CD4-positive, alpha-beta memory T cell (primary cell): ENCODE measurements around the gene DEPP1. TPM values are rescaled to one million over a fixed set of nuclear protein-coding genes. Genes with fewer than 3 reads are reported as not detected.
"Not testable (repeated sequence)": the region's sequence is repeated elsewhere in the genome, so short reads cannot be mapped to it uniquely, and the experiment has no call there.

ENCODE experiments used
- CTCF ChIA-PET: fragments of 350-600 bp; sonication (Branson Sonifier 250); formaldehyde crosslinking; loops from one replicate; lab custom pipeline; 2021; ENCODE audit warnings: inconsistent platforms; ENCODE audit not compliant: partially characterized antibody; lab: Charles Lee
- POLR2A ChIA-PET: fragments of 350-600 bp; sonication (Branson Sonifier 250); formaldehyde crosslinking; loops from one replicate; lab custom pipeline; 2021; ENCODE audit not compliant: partially characterized antibody; lab: Charles Lee
- DNase-seq, 5 donors: peaks; one replicate each; pipeline versions ENCODE4 v3.0.0 to v3.0.0-alpha.2; 2020 to 2022; ENCODE audit warnings: mixed read lengths in 1 of 5
- H3K27ac ChIP-seq: one replicate; pipeline ENCODE4 v1.7.0; 2013; ENCODE audit warnings: low read depth, low read length
- H3K27me3 ChIP-seq: 2 replicates; pipeline ENCODE4 v1.7.0; 2013; ENCODE audit warnings: mild to moderate bottlenecking, low read length, moderate library complexity; ENCODE audit not compliant: insufficient read depth
- H3K36me3 ChIP-seq: 2 replicates; pipeline ENCODE4 v1.7.0; 2013; ENCODE audit warnings: mild to moderate bottlenecking, low read length, moderate library complexity; ENCODE audit not compliant: insufficient read depth
- H3K4me1 ChIP-seq: 2 replicates; pipeline ENCODE4 v1.7.0; 2013; ENCODE audit warnings: mild to moderate bottlenecking, low read length, moderate library complexity; ENCODE audit not compliant: insufficient read depth
- H3K4me3 ChIP-seq, 2 donors: one replicate each; pipeline ENCODE4 v1.7.0; 2013; ENCODE audit warnings: low read length in 2 of 2, mild to moderate bottlenecking in 1 of 2
- H3K9me3 ChIP-seq, 2 donors: one replicate each; pipeline ENCODE4 v1.7.0; 2013; ENCODE audit warnings: low read length in 2 of 2, control low read depth in 1 of 2; ENCODE audit not compliant: control insufficient read depth in 1 of 2
- H3K27ac Mint-ChIP-seq, 7 donors: one replicate each; pipeline ENCODE4 v1.8.0; 2020 to 2021; ENCODE audit warnings: mixed read lengths in 7 of 7, mild to moderate bottlenecking in 6 of 7, inconsistent platforms in 3 of 7, moderate library complexity in 3 of 7
- H3K27me3 Mint-ChIP-seq, 2 donors: one replicate each; pipeline ENCODE4 v1.8.0; 2020 to 2021; ENCODE audit warnings: mixed read lengths in 2 of 2
- H3K36me3 Mint-ChIP-seq, 2 donors: one replicate each; pipeline ENCODE4 v1.8.0; 2020 to 2021; ENCODE audit warnings: mixed read lengths in 2 of 2, inconsistent platforms in 1 of 2, mild to moderate bottlenecking in 1 of 2
- H3K4me1 Mint-ChIP-seq, 4 donors: one replicate each; pipeline ENCODE4 v1.8.0; 2020 to 2021; ENCODE audit warnings: mixed read lengths in 4 of 4, mild to moderate bottlenecking in 1 of 4
- H3K4me3 Mint-ChIP-seq, 8 donors: one replicate each; pipeline ENCODE4 v1.8.0; 2020 to 2021; ENCODE audit warnings: mixed read lengths in 8 of 8, mild to moderate bottlenecking in 7 of 8, moderate library complexity in 6 of 8, inconsistent platforms in 3 of 8
- H3K9me3 Mint-ChIP-seq, 8 donors: one replicate each; pipeline ENCODE4 v1.8.0; 2020 to 2021; ENCODE audit warnings: mixed read lengths in 8 of 8, mild to moderate bottlenecking in 5 of 8, inconsistent platforms in 3 of 8, moderate library complexity in 1 of 8
- intact Hi-C: fragments of 100-400 bp; cut with micrococcal nuclease; formaldehyde crosslinking; loops from one replicate; pipeline ENCODE4 v1.15.1; 2023
- polyA plus RNA-seq, 2 donors: library from polyadenylated mRNA; unstranded; fragments of 300-500 nt; fragmentation: Illumina TruSeq; gene quantifications; one replicate each; pipeline ENCODE4 v1.2.3, GENCODE V29; 2021
- total RNA-seq, 2 experiments: library from RNA; stranded (reverse); gene quantifications; one replicate each; pipeline ENCODE4 v1.2.3, GENCODE V29; 2021

The DEPP1 gene, protein sequence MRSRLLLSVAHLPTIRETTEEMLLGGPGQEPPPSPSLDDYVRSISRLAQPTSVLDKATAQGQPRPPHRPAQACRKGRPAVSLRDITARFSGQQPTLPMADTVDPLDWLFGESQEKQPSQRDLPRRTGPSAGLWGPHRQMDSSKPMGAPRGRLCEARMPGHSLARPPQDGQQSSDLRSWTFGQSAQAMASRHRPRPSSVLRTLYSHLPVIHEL
- total RNA-seq (not detected), polyA plus RNA-seq (not detected)

GRCh38 chr10:44978570-44979280, at the start of gene DEPP1:
TSS of gene DEPP1 (minus strand) at chr10:44978809. CDS start at chr10:44978030, 779 bp downstream.
- no peak for DNase-seq
- Mint-ChIP-seq H3K9me3 (no peaks in the 10 kb centered on the region), H3K4me1 (peaks cover 0 to 9% (median 3%) of the 10 kb centered on the region in 4 donors), H3K27me3 (no peaks in the 10 kb centered on the region), H3K27ac (peak within 1 kb of the TSS in 1 of 7 donors; percentile 15), H3K4me3 (no peak within 1 kb of the TSS), H3K36me3 (no peaks in the 10 kb centered on the region)
- H3K9me3 ChIP-seq: no peaks in the 10 kb centered on the region
- H3K27me3 ChIP-seq: no peaks in the 10 kb centered on the region
- peaks cover 13% of the 10 kb centered on the region for H3K4me1 ChIP-seq
- CTCF ChIA-PET: interaction anchor here (1.0 to 2.5 kb wide), 3 partner anchors 21 to 46 kb away, joined by 3 to 25 read pairs (median 4); no protein-coding TSS in a partner anchor
- H3K4me3 ChIP-seq: no peak within 1 kb of the TSS
- intact Hi-C loops: loop anchor here (10.0 kb wide), 1 partner anchor 114 kb away; no protein-coding TSS in a partner anchor
- POLR2A ChIA-PET: no interaction called here
- no peak within 1 kb of the TSS for H3K27ac ChIP-seq
- no peaks in the 10 kb centered on the region for H3K36me3 ChIP-seq

- Histone ChIP-seq H3K27ac (no peak overlapping the region), H3K27me3 (no peaks in the 10 kb centered on the region), H3K36me3 (no peaks in the 10 kb centered on the region), H3K9me3 (no peaks in the 10 kb centered on the region), H3K4me1 (no peaks in the 10 kb centered on the region), H3K4me3 (no peak overlapping the region)
- Mint-ChIP-seq H3K4me1 (no peaks in the 10 kb centered on the region), H3K4me3 (no peak overlapping the region), H3K27me3 (no peaks in the 10 kb centered on the region), H3K27ac (no peak overlapping the region), H3K9me3 (peaks cover 0 to 24% (median 9%) of the 10 kb centered on the region in 8 donors), H3K36me3 (peaks cover 0 to 4% of the 10 kb centered on the region in 2 donors)
- intact Hi-C loops: no loop called here
- ChIA-PET POLR2A (no interaction called here), CTCF (no interaction called here)
- no peak for DNase-seq
These were observed 44.8 kb upstream of the DEPP1 start for GRCh38 chr10:45023426-45023825.

- no peaks in the 10 kb centered on the region for H3K9me3 ChIP-seq
- H3K27me3 ChIP-seq: no peaks in the 10 kb centered on the region
- ChIA-PET CTCF (no interaction called here), POLR2A (no interaction called here)
- peaks cover 0 to 4% of the 10 kb centered on the region in 2 donors for H3K36me3 Mint-ChIP-seq
- H3K27me3 Mint-ChIP-seq: peaks cover 1 to 3% of the 10 kb centered on the region in 2 donors
- no peaks in the 10 kb centered on the region for H3K36me3 ChIP-seq
- H3K4me3 Mint-ChIP-seq: no peak overlapping the region
- no peaks in the 10 kb centered on the region for H3K4me1 ChIP-seq
- intact Hi-C loops: no loop called here
- no peak for DNase-seq
- no peak overlapping the region for H3K4me3 ChIP-seq
- H3K4me1 Mint-ChIP-seq: no peaks in the 10 kb centered on the region
- H3K27ac Mint-ChIP-seq: no peak overlapping the region
- no peak overlapping the region for H3K27ac ChIP-seq
- H3K9me3 Mint-ChIP-seq: peaks cover 0 to 2% (median 0%) of the 10 kb centered on the region in 8 donors
These were observed 37.0 kb upstream of the DEPP1 start for GRCh38 chr10:45015590-45015989.

DNA sequence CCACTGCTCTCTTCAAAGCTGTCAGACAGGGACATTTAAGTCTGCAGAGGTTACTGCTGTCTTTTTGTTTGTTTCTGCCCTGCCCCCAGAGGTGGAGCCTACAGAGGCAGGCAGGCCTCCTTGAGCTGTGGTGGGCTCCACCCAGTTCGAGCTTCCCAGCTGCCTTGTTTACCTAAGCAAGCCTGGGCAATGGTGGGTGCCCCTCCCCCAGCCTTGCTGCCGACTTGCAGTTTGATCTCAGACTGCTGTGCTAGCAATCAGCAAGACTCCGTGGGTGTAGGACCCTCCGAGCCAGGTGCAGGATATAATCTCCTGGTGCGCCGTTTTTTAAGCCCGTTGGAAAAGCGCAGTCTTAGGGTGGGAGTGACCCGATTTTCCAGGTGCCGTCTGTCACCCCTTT, 35.9 kb upstream of the DEPP1 start:
- CTCF ChIA-PET, H3K27me3 Mint-ChIP-seq, H3K27me3 ChIP-seq, H3K4me3 Mint-ChIP-seq, H3K4me1 ChIP-seq, H3K36me3 ChIP-seq, H3K27ac ChIP-seq, H3K9me3 ChIP-seq, H3K27ac Mint-ChIP-seq, H3K36me3 Mint-ChIP-seq, DNase-seq, H3K4me3 ChIP-seq, H3K9me3 Mint-ChIP-seq, intact Hi-C loops, POLR2A ChIA-PET, H3K4me1 Mint-ChIP-seq: not testable (repeated sequence)

GRCh38 chr10:45008524-45009161, 30.0 kb upstream of the DEPP1 start:
- intact Hi-C loops: loop anchor here (10.0 kb wide), 1 partner anchor 226 kb away; no protein-coding TSS in a partner anchor
- CTCF ChIA-PET: interaction anchor here (1.2 to 1.8 kb wide), 3 partner anchors 9 to 13 kb away, joined by 3 to 5 read pairs (median 4); no protein-coding TSS in a partner anchor
- no peak overlapping the region for H3K4me3 Mint-ChIP-seq

DNA sequence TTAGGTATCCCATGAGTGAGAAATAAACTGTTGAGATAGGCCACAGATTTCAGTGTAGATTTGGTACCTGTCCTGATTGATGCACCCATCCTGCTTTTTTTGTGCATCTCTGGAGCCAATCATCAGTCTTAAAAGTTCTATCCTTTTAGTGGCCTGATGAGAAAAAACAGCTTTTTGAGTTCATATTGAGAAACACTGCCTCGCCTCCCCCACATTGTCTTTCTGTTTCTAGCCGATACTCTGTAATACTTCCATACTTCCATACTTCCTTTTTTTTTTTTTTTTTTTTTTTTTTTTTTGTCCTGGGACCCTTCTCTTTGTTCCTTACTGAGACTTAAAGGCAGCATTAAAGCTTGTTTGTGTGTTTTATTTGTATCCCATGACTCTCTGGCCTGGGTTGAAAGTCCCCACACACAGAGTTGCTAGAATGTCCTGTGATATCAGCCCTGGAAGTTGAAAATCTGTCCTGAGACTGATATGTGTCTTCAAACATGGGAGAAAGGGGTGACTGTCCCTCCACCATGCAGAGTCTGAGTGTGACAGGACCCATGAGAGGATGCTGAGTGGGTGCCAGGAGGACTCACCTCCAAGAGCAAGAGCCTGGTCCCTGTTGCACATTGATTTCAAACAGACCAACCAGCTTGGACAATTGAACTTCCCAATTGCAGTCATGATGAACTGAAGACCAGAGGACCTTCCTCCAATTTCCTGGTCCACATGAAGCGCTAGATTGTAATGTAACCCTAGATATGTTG, 27.8 kb upstream of the DEPP1 start:
- Histone ChIP-seq H3K9me3 (no peaks in the 10 kb centered on the region), H3K27me3 (no peaks in the 10 kb centered on the region), H3K36me3 (no peaks in the 10 kb centered on the region), H3K4me3 (no peak overlapping the region), H3K4me1 (peaks cover 14% of the 10 kb centered on the region), H3K27ac (no peak overlapping the region)
- Mint-ChIP-seq H3K27ac (no peak overlapping the region), H3K27me3 (no peaks in the 10 kb centered on the region), H3K36me3 (peaks cover 24 to 34% of the 10 kb centered on the region in 2 donors), H3K4me1 (peaks cover 11 to 28% (median 20%) of the 10 kb centered on the region in 4 donors), H3K4me3 (no peak overlapping the region), H3K9me3 (peaks cover 0 to 12% (median 6%) of the 10 kb centered on the region in 8 donors)
- ChIA-PET CTCF (no interaction called here), POLR2A (no interaction called here)
- no peak for DNase-seq
- intact Hi-C loops: loop anchor here (10.0 kb wide), 1 partner anchor 228 kb away; no protein-coding TSS in a partner anchor

More at GRCh38 chr10:45008524-45009161, 30.0 kb upstream of the DEPP1 start:
- H3K9me3 ChIP-seq: no peaks in the 10 kb centered on the region
- Mint-ChIP-seq H3K36me3 (peaks cover 15 to 22% of the 10 kb centered on the region in 2 donors), H3K9me3 (peaks cover 0 to 8% (median 2%) of the 10 kb centered on the region in 8 donors), H3K27ac (no peak overlapping the region), H3K27me3 (peaks cover 0 to 3% of the 10 kb centered on the region in 2 donors), H3K4me1 (peaks cover 2 to 6% (median 5%) of the 10 kb centered on the region in 4 donors)
- H3K27me3 ChIP-seq: no peaks in the 10 kb centered on the region
- H3K36me3 ChIP-seq: no peaks in the 10 kb centered on the region
- no peak overlapping the region for H3K27ac ChIP-seq
- no peak overlapping the region for H3K4me3 ChIP-seq
- POLR2A ChIA-PET: no interaction called here
- DNase-seq: peak; percentile 43 to 66 (median 60)
- H3K4me1 ChIP-seq: no peaks in the 10 kb centered on the region
